ENCODE results near the gene LYSMD1.

DNA sequence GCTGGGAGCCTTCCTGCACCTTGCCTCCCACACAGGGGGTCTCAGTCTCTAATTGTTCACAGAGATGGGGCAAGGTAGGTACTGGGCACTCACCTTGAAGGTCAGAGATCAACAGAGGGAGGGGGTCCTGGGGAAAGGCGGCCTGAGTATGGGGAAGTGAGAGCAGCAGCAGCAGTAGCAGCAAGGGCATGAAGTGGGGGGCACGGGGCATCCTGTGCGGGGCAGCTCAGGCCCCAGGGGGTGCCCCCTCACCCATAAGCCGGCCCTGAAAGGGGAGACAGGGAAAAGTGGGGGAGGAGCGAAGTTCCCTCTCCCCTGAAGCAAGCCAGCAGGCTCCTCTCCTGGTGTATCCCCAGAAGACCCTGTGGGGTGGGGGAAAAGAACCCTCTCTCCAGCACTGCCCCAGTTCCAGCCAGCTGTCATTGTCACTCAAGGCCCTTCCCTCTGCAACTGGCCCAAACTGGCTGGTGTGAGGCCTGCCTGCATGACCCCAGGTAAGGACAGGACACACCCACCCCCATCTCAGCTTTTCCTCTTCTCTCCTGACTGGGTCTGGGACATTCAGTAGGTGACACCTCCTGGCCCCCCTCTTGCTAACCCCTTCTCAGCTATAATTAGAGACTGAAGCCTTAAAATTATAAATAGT is 23.2 kb downstream of the LYSMD1 start:
- TF ChIP-seq EZH2 (optimal IDR thresholded peaks at IDR 0.05; ENCODE audit: low read depth, low read length) (no peak), EZH2phosphoT487 (IDR thresholded peaks at IDR 0.05; ENCODE audit: low read length) (no peak)
- TF ChIP-seq, protein P1, sequence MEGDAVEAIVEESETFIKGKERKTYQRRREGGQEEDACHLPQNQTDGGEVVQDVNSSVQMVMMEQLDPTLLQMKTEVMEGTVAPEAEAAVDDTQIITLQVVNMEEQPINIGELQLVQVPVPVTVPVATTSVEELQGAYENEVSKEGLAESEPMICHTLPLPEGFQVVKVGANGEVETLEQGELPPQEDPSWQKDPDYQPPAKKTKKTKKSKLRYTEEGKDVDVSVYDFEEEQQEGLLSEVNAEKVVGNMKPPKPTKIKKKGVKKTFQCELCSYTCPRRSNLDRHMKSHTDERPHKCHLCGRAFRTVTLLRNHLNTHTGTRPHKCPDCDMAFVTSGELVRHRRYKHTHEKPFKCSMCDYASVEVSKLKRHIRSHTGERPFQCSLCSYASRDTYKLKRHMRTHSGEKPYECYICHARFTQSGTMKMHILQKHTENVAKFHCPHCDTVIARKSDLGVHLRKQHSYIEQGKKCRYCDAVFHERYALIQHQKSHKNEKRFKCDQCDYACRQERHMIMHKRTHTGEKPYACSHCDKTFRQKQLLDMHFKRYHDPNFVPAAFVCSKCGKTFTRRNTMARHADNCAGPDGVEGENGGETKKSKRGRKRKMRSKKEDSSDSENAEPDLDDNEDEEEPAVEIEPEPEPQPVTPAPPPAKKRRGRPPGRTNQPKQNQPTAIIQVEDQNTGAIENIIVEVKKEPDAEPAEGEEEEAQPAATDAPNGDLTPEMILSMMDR (IDR thresholded peaks at IDR 0.05; ENCODE audit: low read length): no peak
